ENCODE results near the gene LNPK. TPM values are rescaled to one million over a fixed set of nuclear protein-coding genes. Genes with fewer than 3 reads are reported as not detected.
"Not testable (repeated sequence)": the region's sequence is repeated elsewhere in the genome, so short reads cannot be mapped to it uniquely, and the experiment has no call there.

LNPK gene
- total RNA-seq, 1 donor from 2014 or later = 34.2 TPM

DNA sequence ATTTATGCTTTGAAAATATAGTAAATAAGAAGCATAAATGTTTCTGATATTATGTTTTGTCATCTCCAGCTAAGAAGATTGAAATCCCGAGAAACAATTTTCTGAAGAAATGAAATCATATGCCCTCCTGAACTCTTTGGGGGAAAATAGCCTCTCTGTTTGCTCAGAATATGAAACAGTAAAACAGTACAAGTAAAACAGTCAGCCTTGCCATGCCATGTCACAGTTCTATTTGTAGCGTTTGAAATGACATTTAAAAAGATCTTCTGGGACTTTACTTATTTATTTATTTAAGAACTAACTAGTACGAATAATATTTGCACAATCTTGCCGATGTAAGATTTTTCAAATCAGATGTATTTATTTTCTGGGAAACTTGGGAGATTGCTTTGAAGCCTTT, 98.0 kb downstream of the LNPK start:
- no peak for DNase-seq (ENCODE audit: low read depth, low spot score)
- Mint-ChIP-seq H3K27ac (ENCODE audit: unreplicated experiment) (no peak overlapping the region), H3K9me3 (peaks cover 5% of the 10 kb centered on the region), H3K4me1 (no peaks in the 10 kb centered on the region), H3K27me3 (ENCODE audit: low read depth) (no peaks in the 10 kb centered on the region), H3K4me3 (no peak overlapping the region), H3K36me3 (ENCODE audit: low read depth) (no peaks in the 10 kb centered on the region)
- TF ChIP-seq, protein P1, sequence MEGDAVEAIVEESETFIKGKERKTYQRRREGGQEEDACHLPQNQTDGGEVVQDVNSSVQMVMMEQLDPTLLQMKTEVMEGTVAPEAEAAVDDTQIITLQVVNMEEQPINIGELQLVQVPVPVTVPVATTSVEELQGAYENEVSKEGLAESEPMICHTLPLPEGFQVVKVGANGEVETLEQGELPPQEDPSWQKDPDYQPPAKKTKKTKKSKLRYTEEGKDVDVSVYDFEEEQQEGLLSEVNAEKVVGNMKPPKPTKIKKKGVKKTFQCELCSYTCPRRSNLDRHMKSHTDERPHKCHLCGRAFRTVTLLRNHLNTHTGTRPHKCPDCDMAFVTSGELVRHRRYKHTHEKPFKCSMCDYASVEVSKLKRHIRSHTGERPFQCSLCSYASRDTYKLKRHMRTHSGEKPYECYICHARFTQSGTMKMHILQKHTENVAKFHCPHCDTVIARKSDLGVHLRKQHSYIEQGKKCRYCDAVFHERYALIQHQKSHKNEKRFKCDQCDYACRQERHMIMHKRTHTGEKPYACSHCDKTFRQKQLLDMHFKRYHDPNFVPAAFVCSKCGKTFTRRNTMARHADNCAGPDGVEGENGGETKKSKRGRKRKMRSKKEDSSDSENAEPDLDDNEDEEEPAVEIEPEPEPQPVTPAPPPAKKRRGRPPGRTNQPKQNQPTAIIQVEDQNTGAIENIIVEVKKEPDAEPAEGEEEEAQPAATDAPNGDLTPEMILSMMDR (conservative IDR thresholded peaks at IDR 0.05) = no peak

GRCh38 chr2:175903384-175903936, 98.6 kb downstream of the LNPK start:
- no peaks in the 10 kb centered on the region for H3K4me1 Mint-ChIP-seq
- no peaks in the 10 kb centered on the region for H3K27me3 Mint-ChIP-seq (ENCODE audit: low read depth)
- H3K27ac Mint-ChIP-seq (ENCODE audit: unreplicated experiment) = no peak overlapping the region
- no peak overlapping the region for H3K4me3 Mint-ChIP-seq
- no peaks in the 10 kb centered on the region for H3K36me3 Mint-ChIP-seq (ENCODE audit: low read depth)
- TF ChIP-seq, protein P1 (conservative IDR thresholded peaks at IDR 0.05) = no peak
- peaks cover 5% of the 10 kb centered on the region for H3K9me3 Mint-ChIP-seq
- DNase-seq (ENCODE audit: low read depth, low spot score) = no peak

DNA sequence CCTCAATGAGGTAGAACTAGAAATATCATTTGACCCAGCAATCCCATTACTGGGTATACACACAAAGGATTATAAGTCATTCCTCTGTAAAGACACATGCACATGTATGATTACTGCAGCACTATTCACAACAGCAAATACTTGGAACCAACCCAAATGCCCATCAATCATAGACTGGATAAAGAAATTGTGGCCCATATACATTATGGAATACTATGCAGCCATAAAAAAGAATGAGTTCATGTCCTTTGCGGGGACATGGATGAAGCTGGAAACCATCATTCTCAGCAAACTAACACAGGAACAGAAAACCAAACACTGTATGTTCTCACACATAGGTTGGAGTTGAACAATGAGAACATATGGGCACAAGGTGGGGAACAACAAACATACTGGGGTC, 106.1 kb downstream of the LNPK start:
- not testable (repeated sequence) for H3K4me1 Mint-ChIP-seq; H3K27ac Mint-ChIP-seq (ENCODE audit: unreplicated experiment); H3K27me3 Mint-ChIP-seq (ENCODE audit: low read depth); DNase-seq (ENCODE audit: low read depth, low spot score); H3K36me3 Mint-ChIP-seq (ENCODE audit: low read depth); H3K4me3 Mint-ChIP-seq
- peaks cover 10% of the 10 kb centered on the region for H3K9me3 Mint-ChIP-seq

GRCh38 chr2:175892046-175892445, 110.0 kb downstream of the LNPK start:
- H3K9me3 Mint-ChIP-seq = peaks cover 5% of the 10 kb centered on the region
- TF ChIP-seq, protein P1 (conservative IDR thresholded peaks at IDR 0.05) = no peak
- no peak for DNase-seq (ENCODE audit: low read depth, low spot score)
- H3K4me3 Mint-ChIP-seq = no peak overlapping the region
- peaks cover 5% of the 10 kb centered on the region for H3K4me1 Mint-ChIP-seq
- no peaks in the 10 kb centered on the region for H3K27me3 Mint-ChIP-seq (ENCODE audit: low read depth)
- no peak overlapping the region for H3K27ac Mint-ChIP-seq (ENCODE audit: unreplicated experiment)
- H3K36me3 Mint-ChIP-seq (ENCODE audit: low read depth) = no peaks in the 10 kb centered on the region

GRCh38 chr2:175890636-175891242, 111.3 kb downstream of the LNPK start:
- Mint-ChIP-seq H3K4me3 (no peak overlapping the region), H3K4me1 (peaks cover 5% of the 10 kb centered on the region), H3K9me3 (peaks cover 2% of the 10 kb centered on the region), H3K27me3 (ENCODE audit: low read depth) (no peaks in the 10 kb centered on the region), H3K36me3 (ENCODE audit: low read depth) (no peaks in the 10 kb centered on the region), H3K27ac (ENCODE audit: unreplicated experiment) (no peak overlapping the region)
- no peak for DNase-seq (ENCODE audit: low read depth, low spot score)
- TF ChIP-seq, protein P1 (conservative IDR thresholded peaks at IDR 0.05) = no peak

GRCh38 chr2:175889701-175890302, 112.3 kb downstream of the LNPK start:
- Mint-ChIP-seq H3K4me1 (peaks cover 5% of the 10 kb centered on the region), H3K36me3 (ENCODE audit: low read depth) (no peaks in the 10 kb centered on the region), H3K9me3 (no peaks in the 10 kb centered on the region), H3K27ac (ENCODE audit: unreplicated experiment) (no peak overlapping the region), H3K27me3 (ENCODE audit: low read depth) (no peaks in the 10 kb centered on the region), H3K4me3 (no peak overlapping the region)
- DNase-seq (ENCODE audit: low read depth, low spot score) = no peak
- TF ChIP-seq, protein P1 (conservative IDR thresholded peaks at IDR 0.05) = no peak
